ENCODE results near the gene YES1. TPM values are rescaled to one million over a fixed set of nuclear protein-coding genes. Genes with fewer than 3 reads are reported as not detected.
A peak's percentile ranks its signal among the peaks of the same experiment; 100 is the strongest.

YES1 gene
- 10 to 100 TPM; 15.3 to 22.5 TPM for total RNA-seq

DNA sequence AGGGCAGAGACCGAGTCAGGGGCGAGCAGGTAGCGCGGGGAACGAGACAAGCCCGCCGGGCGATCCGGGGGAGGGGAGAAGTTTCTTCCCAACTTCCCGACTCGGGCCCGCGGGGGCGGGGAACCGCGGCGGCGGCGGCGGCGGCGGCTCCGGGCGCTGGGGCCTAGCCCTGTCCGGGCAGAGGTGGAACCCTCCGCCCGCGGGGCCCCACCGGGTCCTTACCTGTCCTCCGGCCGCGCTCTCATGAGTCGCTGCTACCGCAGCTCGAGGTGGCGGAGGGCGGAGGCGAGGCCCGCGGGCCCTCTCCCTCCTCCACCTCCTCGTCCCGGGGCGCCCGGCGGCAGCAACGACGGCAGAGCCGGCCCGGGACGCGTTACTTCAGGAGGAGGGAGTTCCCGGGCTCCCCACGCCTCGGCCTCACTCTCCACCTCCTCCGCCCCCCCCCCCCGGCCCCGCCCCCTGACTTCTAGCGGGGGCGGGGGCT is at the start of gene YES1:
Gene YES1, minus strand, starts transcription at position 351 of the 484 bp plus-strand sequence. CDS start 55,415 bp downstream, outside the sequence.
- H3K9me3 Mint-ChIP-seq: no peaks in the 10 kb centered on the region
- peaks cover 7% of the 10 kb centered on the region in 2 donors for H3K36me3 Mint-ChIP-seq (ENCODE audit: insufficient read depth in 2 of 2)
- H3K4me1 Mint-ChIP-seq (ENCODE audit: low read depth): peaks cover 75% of the 10 kb centered on the region
- ATAC-seq (replicated peaks in 1 of 2) (peak in 1 of 2 donors; percentile 2), DNase-seq (no peak)
- peak within 1 kb of the TSS; percentile 98 for H3K27ac Mint-ChIP-seq
- peak within 1 kb of the TSS; percentile 95 to 97 for H3K4me3 Mint-ChIP-seq
- no peaks in the 10 kb centered on the region for H3K27me3 Mint-ChIP-seq (ENCODE audit: low read depth)

DNA sequence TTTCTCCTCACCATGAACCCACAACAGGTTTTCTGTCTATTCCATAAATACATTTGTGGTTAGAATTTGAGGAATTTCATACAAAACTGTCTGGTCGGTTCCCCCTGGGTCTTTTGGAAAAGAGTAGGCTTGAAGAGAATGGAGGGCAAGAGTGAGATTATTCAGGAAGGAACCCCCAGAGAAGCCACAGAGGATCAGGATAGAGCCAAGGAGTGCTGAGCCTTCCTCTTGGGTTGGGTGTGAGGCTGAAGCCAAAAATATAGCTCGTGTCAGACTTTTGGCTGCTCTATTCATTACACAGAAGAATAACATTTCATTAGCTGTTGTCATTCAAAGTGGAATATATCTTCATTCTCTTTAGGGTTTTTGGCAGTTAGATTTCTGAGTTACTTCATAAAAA is 45.9 kb upstream of the YES1 start:
- Mint-ChIP-seq H3K4me1 (ENCODE audit: low read depth) (no peaks in the 10 kb centered on the region), H3K36me3 (ENCODE audit: insufficient read depth in 2 of 2) (no peaks in the 10 kb centered on the region), H3K4me3 (no peak overlapping the region), H3K9me3 (no peaks in the 10 kb centered on the region), H3K27me3 (ENCODE audit: low read depth) (peaks cover 13% of the 10 kb centered on the region), H3K27ac (no peak overlapping the region)
- no peak for DNase-seq
- ATAC-seq (replicated peaks in 1 of 2): no peak

DNA sequence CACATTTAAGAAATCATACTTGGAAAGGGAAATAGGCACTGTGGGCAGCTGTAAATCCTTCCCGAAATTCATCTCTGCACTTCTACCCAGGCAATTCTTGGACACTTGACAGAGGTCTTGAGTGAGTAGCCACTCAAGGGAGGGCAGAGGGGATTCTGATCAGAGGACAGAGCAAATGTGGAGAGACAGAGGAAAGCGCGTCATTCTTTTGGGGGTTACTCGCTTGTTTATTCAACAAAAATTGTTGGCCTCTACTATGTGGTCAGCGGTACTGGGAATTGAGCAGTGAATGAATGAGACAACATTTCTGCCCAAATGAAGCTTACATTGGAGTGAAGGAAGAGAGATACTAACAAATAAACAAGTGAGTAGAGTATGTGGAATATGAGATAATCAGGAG is 41.4 kb upstream of the YES1 start:
- Mint-ChIP-seq H3K27me3 (ENCODE audit: low read depth) (no peaks in the 10 kb centered on the region), H3K4me3 (no peak overlapping the region), H3K4me1 (ENCODE audit: low read depth) (no peaks in the 10 kb centered on the region), H3K36me3 (ENCODE audit: insufficient read depth in 2 of 2) (no peaks in the 10 kb centered on the region), H3K9me3 (no peaks in the 10 kb centered on the region), H3K27ac (no peak overlapping the region)
- DNase-seq: no peak
- no peak for ATAC-seq (replicated peaks in 1 of 2)

DNA sequence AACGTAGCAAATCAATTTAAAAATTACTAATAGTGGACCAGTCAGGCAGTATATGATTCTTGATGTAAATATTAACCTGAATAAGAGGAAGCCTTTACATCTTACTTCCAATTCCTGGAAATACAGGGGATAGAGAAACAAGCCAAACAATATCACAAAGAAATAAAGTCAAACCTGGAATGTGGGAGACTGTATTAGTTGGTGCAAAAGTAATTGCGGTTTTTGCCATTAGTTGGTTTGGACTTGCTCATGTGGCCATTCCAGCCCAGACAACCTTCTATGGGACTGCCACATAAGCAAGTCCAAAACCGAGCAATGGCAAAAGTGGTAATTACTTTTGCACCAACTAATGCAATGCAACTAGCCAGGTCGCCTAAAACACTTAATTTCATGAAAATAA is 38.9 kb upstream of the YES1 start:
- no peaks in the 10 kb centered on the region for H3K36me3 Mint-ChIP-seq (ENCODE audit: insufficient read depth in 2 of 2)

DNA sequence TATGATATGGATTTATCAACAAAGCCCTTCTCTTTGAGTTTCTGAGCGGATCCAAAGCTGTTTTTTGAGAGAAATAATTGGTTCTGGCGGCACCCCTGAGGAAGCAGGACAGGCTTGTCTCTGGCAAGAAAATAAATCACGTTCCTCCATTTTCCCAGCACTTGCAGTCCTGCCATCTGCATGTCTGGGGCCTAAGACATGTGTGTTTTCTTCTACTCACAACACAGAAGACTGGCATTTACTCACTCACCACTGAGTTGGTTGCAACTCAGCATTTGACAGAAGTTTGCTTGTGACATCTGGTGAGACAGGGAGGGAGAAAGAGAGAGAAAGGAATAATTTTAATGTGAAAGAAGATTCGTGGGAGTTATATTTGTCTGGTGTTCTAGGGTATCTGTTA is 37.0 kb upstream of the YES1 start:
- Mint-ChIP-seq H3K4me3 (no peak overlapping the region), H3K4me1 (ENCODE audit: low read depth) (no peaks in the 10 kb centered on the region), H3K9me3 (no peaks in the 10 kb centered on the region), H3K27ac (no peak overlapping the region), H3K27me3 (ENCODE audit: low read depth) (no peaks in the 10 kb centered on the region), H3K36me3 (ENCODE audit: insufficient read depth in 2 of 2) (no peaks in the 10 kb centered on the region)
- no peak for DNase-seq
- ATAC-seq (replicated peaks in 1 of 2): no peak

More for the DNA sequence above, 38.9 kb upstream of the YES1 start:
- H3K27ac Mint-ChIP-seq: no peak overlapping the region
- ATAC-seq (replicated peaks in 1 of 2) (no peak), DNase-seq (no peak)
- no peaks in the 10 kb centered on the region for H3K9me3 Mint-ChIP-seq
- no peak overlapping the region for H3K4me3 Mint-ChIP-seq
- no peaks in the 10 kb centered on the region for H3K27me3 Mint-ChIP-seq (ENCODE audit: low read depth)
- no peaks in the 10 kb centered on the region for H3K4me1 Mint-ChIP-seq (ENCODE audit: low read depth)

DNA sequence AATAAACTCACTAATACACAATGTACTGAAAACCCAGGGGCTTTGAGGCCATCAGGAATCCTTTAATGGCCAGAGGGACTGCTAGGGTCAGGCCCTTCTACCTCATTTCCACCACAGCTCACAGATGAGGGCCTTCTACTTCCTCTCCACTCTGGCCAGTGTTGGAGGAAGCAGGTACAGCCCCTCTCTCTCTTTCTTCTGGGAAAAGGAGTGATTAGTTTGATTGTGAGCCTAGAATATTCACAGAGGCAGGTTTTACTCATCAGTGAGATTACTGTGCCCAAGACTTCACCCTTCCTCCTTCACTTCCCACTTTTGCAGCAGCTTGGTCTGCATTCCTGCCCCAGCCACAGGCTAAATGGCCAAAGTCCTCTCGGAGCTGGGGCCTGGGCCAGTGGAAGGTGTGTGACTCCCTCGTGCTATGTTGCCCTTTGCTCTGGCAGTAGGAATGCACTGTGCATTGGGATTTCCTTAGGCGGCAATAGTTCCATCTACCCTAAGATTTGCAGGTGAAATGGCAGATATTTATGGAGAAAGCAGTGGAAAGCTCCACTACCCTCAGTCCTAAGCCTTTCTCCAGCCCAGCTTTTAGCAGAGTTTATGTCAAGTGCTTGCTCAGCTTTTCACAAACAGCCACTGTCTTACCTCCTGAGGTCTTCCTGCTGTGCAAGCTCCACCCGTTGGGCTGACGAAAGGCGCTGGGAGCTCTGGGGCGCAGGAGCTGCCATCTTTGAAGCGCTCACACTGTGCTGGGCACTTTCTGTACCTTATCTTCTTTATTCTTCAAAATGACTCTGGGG is 36.2 kb upstream of the YES1 start:
- Mint-ChIP-seq H3K36me3 (ENCODE audit: insufficient read depth in 2 of 2) (no peaks in the 10 kb centered on the region), H3K4me1 (ENCODE audit: low read depth) (no peaks in the 10 kb centered on the region), H3K9me3 (no peaks in the 10 kb centered on the region), H3K4me3 (no peak overlapping the region), H3K27ac (no peak overlapping the region), H3K27me3 (ENCODE audit: low read depth) (no peaks in the 10 kb centered on the region)
- ATAC-seq (replicated peaks in 1 of 2): no peak
- DNase-seq: no peak

DNA sequence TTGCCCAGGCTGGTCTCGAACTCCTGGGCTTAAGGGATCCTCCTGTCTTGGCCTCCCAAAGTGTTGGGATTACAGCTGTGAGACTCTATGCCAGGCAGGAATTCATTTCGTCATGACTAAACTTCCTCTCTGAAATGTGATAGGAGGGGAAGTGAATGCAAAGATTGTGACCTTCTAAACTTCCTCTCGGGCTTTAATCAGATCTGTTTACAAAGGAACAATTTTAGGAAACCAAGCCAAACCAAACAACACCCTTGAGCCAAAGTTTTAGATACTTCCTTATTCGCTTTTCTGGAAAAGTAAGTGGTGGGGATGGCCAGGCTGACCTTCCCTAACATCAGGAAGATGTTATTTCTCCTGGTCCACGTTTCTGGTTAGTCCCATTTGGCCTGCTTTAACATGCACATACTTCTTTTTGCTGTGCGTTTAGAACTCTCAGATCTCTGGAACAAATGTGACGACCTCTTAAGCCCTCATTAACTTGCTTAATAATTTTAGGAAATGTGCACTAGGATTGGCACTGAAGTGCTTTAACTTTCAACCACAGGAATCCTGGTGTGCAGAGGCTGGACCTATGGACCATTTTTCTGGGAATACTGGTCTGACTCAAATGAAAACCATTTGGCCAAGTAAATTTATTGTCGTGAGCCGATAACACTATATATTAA is 33.2 kb upstream of the YES1 start:
- H3K27ac Mint-ChIP-seq: no peak overlapping the region
- DNase-seq (no peak), ATAC-seq (replicated peaks in 1 of 2) (no peak)
- H3K4me3 Mint-ChIP-seq: no peak overlapping the region
- no peaks in the 10 kb centered on the region for H3K9me3 Mint-ChIP-seq
- H3K36me3 Mint-ChIP-seq (ENCODE audit: insufficient read depth in 2 of 2): no peaks in the 10 kb centered on the region
- no peaks in the 10 kb centered on the region for H3K27me3 Mint-ChIP-seq (ENCODE audit: low read depth)
- peaks cover 4% of the 10 kb centered on the region for H3K4me1 Mint-ChIP-seq (ENCODE audit: low read depth)

DNA sequence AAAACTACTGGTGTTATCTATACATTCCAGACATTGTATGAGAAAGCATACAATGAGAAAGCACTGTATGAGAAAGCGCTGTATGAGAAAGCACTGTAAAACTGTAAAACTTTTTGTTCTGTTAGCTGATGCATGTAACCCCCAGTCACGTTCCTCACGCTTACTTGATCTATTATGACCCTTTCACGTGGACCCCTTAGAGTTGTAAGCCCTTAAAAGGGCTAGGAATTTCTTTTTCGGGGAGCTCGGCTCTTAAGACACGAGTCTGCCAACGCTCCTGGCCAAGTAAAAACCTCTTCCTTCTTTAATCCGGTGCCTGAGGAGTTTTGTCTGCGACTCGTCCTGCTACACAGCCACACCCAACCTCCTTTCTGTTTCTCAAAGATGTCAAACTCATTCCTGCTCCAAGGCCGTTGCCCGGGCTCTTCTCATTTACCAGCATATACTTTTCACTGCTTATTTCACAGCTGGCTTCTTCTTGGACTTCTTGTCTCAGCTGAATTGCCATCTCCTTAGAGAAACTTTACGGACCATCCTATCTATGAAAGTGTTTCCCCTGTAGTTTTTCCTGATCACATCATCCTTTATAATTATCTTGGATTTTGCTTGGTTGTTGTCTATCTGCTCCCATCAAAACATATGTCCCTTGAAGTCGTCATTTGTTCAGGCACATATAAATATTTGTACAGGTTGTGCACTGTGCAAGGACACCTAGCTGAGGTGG is 29.8 kb upstream of the YES1 start:
- Mint-ChIP-seq H3K4me3 (peak overlapping the region in 1 of 2 donors; percentile 5), H3K9me3 (no peaks in the 10 kb centered on the region), H3K4me1 (ENCODE audit: low read depth) (peaks cover 9% of the 10 kb centered on the region), H3K36me3 (ENCODE audit: insufficient read depth in 2 of 2) (no peaks in the 10 kb centered on the region), H3K27me3 (ENCODE audit: low read depth) (no peaks in the 10 kb centered on the region), H3K27ac (no peak overlapping the region)
- DNase-seq (no peak), ATAC-seq (replicated peaks in 1 of 2) (no peak)

DNA sequence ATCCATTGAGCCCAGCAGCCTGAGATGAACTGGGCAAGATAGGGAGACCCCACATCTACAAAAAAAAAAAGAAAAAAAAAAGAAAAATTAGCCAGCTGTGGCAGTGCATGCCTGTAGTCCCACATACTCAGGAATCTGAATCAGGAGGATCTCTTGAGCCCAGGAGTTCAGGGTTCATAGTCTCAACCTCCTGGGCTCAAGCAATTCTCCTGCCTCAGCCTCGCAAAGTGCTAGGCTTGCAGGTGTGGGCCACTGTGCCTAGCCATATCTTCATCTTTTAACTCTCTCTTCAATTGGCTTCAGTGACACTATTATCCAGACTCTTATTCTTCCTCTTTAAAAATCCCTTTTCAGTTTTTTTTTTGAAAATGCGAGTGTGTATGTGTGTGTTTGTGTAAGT is 28.5 kb upstream of the YES1 start:
- DNase-seq (no peak), ATAC-seq (replicated peaks in 1 of 2) (no peak)
- Mint-ChIP-seq H3K4me3 (no peak overlapping the region), H3K4me1 (ENCODE audit: low read depth) (peaks cover 9% of the 10 kb centered on the region), H3K9me3 (no peaks in the 10 kb centered on the region), H3K27me3 (ENCODE audit: low read depth) (no peaks in the 10 kb centered on the region), H3K36me3 (ENCODE audit: insufficient read depth in 2 of 2) (no peaks in the 10 kb centered on the region), H3K27ac (no peak overlapping the region)

DNA sequence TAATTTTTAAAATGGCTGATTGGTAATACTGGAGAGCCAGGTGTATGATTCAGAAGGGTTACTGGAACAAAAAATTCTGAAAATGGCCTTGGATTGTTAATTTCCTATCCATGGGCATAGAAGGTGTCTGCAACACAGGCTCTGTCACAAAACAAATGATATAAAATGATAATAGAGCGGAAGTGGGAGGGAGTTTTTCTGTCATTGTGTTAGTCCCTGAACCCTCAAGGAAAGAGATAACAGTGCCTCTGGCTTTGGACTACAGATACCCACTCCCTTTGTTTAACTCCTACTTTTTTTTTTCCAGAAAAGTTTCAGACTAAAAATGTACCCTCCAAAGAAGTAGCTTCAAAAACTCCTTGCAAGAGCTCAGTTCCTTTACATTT is 28.0 kb upstream of the YES1 start:
- Mint-ChIP-seq H3K9me3 (no peaks in the 10 kb centered on the region), H3K4me1 (ENCODE audit: low read depth) (peaks cover 9% of the 10 kb centered on the region), H3K4me3 (no peak overlapping the region), H3K27ac (no peak overlapping the region), H3K36me3 (ENCODE audit: insufficient read depth in 2 of 2) (no peaks in the 10 kb centered on the region), H3K27me3 (ENCODE audit: low read depth) (no peaks in the 10 kb centered on the region)
- DNase-seq: no peak
- no peak for ATAC-seq (replicated peaks in 1 of 2)

DNA sequence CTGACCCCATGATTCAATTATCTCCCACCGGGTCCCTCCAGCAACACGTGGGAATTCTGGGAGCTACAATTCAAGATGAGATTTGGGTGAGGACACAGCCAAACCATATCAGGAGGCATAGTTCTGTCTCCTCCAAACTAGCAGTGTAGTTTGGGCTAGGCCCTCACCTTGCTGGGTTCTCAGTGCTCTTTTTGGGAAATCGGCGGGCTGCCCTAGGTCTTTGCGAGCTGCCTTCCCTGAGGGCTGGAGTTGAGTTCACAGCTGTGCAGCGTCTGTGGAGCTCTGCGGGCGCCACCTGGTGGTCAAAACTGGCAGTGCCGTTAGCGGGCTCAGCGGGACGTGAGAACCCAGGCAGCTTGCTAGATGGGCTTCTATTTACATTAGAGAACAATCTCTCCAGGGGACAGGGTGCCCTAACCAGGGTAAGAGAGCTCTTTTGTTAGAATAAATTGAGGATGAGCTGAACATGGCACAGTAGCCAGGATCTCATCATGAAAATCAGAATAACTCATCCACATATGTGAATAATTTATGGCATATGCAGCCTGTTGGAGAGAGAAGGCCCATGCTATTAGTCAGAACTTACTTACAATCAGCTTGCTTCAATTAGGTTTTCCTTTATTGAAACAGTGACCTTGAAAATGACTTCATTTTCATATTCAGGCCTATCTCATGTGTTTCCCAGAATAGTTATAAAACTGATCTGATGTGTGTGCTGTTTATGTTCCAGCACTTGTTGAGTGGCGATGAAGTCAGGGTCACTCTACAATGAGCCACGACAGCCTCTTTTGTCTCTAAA is 27.4 kb upstream of the YES1 start:
- Mint-ChIP-seq H3K27me3 (ENCODE audit: low read depth) (no peaks in the 10 kb centered on the region), H3K36me3 (ENCODE audit: insufficient read depth in 2 of 2) (no peaks in the 10 kb centered on the region), H3K27ac (no peak overlapping the region), H3K4me3 (no peak overlapping the region), H3K4me1 (ENCODE audit: low read depth) (peaks cover 9% of the 10 kb centered on the region), H3K9me3 (no peaks in the 10 kb centered on the region)
- peak; percentile 86 to 93 for DNase-seq
- ATAC-seq (replicated peaks in 1 of 2): peak; percentile 95 to 96

DNA sequence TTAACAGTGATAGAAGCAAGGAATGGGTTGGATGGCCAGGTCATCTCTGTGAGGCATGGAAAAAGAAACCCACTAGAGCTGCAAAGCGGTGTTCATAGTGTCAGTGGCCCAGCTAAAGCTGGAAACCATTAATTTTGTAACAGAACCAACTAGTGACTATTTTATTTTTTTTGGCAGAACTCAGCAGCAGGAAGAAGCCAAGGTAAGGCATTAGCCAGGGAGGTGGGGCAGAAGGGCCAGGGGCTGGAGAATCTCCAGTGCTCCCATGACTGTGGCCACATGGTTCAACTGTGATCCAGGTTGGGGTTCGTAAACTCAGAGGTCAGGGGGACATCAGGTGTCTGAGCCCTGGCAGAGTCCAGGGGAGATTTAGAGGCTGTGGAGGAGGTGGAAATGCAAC is 25.9 kb upstream of the YES1 start:
- no peak overlapping the region for H3K4me3 Mint-ChIP-seq
- no peaks in the 10 kb centered on the region for H3K9me3 Mint-ChIP-seq
- no peaks in the 10 kb centered on the region for H3K36me3 Mint-ChIP-seq (ENCODE audit: insufficient read depth in 2 of 2)
- ATAC-seq (replicated peaks in 1 of 2) (no peak), DNase-seq (no peak)
- peaks cover 9% of the 10 kb centered on the region for H3K4me1 Mint-ChIP-seq (ENCODE audit: low read depth)
- H3K27me3 Mint-ChIP-seq (ENCODE audit: low read depth): no peaks in the 10 kb centered on the region
- no peak overlapping the region for H3K27ac Mint-ChIP-seq
